ENCODE data around the gene PCSK7. TPM values are rescaled to one million over a fixed set of nuclear protein-coding genes. Genes with fewer than 3 reads are reported as not detected.

Gene PCSK7
- total and polyA plus RNA-seq, 10 of the 15 experiments (the other 5 are each of a cell fraction or from before 2014, with no cell fraction given): 5.5 to 81.5 (median 51.6) TPM

GRCh38 chr11:117185736-117186430, 46.0 kb downstream of the PCSK7 start:
- CTCF ChIA-PET: interaction anchor here (0.6 to 10.3 kb wide), 4 partner anchors 26 to 447 kb away, joined by 4 to 422 read pairs (median 4); partner anchors contain the start of genes PCSK7 and RNF214

More at GRCh38 chr11:117185736-117186430, 46.0 kb downstream of the PCSK7 start:
- ChIA-PET POLR2A (interaction anchor here (0.6 kb wide), 1 partner anchor 1469 kb away, joined by 7 read pairs; no protein-coding TSS in a partner anchor), SMC1A (ENCODE audit: uncharacterized antibody, unreplicated experiment) (interaction anchor here (0.9 to 1.8 kb wide), 5 partner anchors 10 to 49 kb away, joined by 3 to 11 read pairs (median 3); no protein-coding TSS in a partner anchor), RAD21 (ENCODE audit: unreplicated experiment) (interaction anchor here (0.6 to 1.2 kb wide), 2 partner anchors 41 to 165 kb away, joined by 3 read pairs; no protein-coding TSS in a partner anchor)
- FAIRE-seq (no peak), DNase-seq (ENCODE audit: low read depth, low spot score) (peak; percentile 28), ATAC-seq (peak; percentile 49)
- Histone ChIP-seq H3K27ac (ENCODE audit: control insufficient read depth, insufficient read depth) (peak overlapping the region; percentile 90), H3K4me3 (no peak overlapping the region; the same call in 1 of the 2 replicates), H3K36me3 (ENCODE audit: control insufficient read depth in 2 of 2, insufficient read depth in 2 of 2, low read length in 1 of 2) (peaks cover 6 to 10% of the 10 kb centered on the region in 2 experiments), H3K9me3 (replicated peaks; ENCODE audit: control insufficient read depth, insufficient read depth, low read length) (no peaks in the 10 kb centered on the region), H3K79me2 (ENCODE audit: control insufficient read depth, insufficient read depth, low read length) (peaks cover under 1% of the 10 kb centered on the region; the same call in 1 of the 2 replicates), H2AFZ (ENCODE audit: control insufficient read depth, low read depth, low read length) (peak overlapping the region; percentile 34; the same call in 1 of the 2 replicates), H3K4me2 (ENCODE audit: control insufficient read depth, insufficient read depth) (peak overlapping the region; percentile 71), H3K4me1 (ENCODE audit: control insufficient read depth, insufficient read depth, low read length) (peaks cover 42% of the 10 kb centered on the region), H3K9ac (ENCODE audit: control insufficient read depth, insufficient read depth, low read length) (peak overlapping the region; percentile 53), H4K20me1 (ENCODE audit: control insufficient read depth, insufficient read depth) (no peaks in the 10 kb centered on the region), H3K27me3 (replicated peaks in 1 of 2; ENCODE audit: control insufficient read depth in 2 of 2, insufficient read depth in 2 of 2, low read length in 1 of 2) (no peaks in the 10 kb centered on the region)
- BruUV-seq (replicated peaks): no TSS peak
- WGBS (ENCODE audit: insufficient coverage, insufficient replicate concordance, low lambda C conversion rate, missing lambda C conversion rate): 24% methylated on average over 4 of the region's 5 CpGs
- TF ChIP-seq ASH2L (IDR thresholded peaks at IDR 0.05; ENCODE audit: borderline replicate concordance, low read depth) (no peak), BCLAF1 (IDR thresholded peaks at IDR 0.05) (no peak), ATF7 (IDR thresholded peaks at IDR 0.05; ENCODE audit: low read depth) (no peak), ZNF384 (IDR thresholded peaks at IDR 0.05; ENCODE audit: borderline replicate concordance, low read depth, low read length) (peak; percentile 85), NBN (IDR thresholded peaks at IDR 0.05) (peak; percentile 32; the same call in 1 of the 2 replicates), SPI1 (IDR thresholded peaks at IDR 0.05; ENCODE audit: borderline replicate concordance, insufficient read depth, low read depth, low read length) (peak; percentile 68; the same call in 1 of the 2 replicates), CBX5 (IDR thresholded peaks at IDR 0.05; ENCODE audit: low read depth) (no peak), ZNF687 (IDR thresholded peaks at IDR 0.05) (0 out of 2 replicates have a peak, but pooled peaks have one; percentile 40)
- intact Hi-C loops (cut with micrococcal nuclease; ENCODE audit: unreplicated experiment) (no loop called here), in situ Hi-C loops (cut with MboI) (no loop called here)

Data from GM12878 (cell line).